Gastroesophageal sphincter (tissue), 4 donors: ENCODE measurements around the gene ARHGAP18. TPM values are rescaled to one million over a fixed set of nuclear protein-coding genes. Genes with fewer than 3 reads are reported as not detected.

Experiments
- ATAC-seq: fragments of 150-250 bp; one replicate; pipeline ENCODE4 v1.9.1; 2016; ENCODE audit warnings: mild to moderate bottlenecking, moderate library complexity
- H3K27ac ChIP-seq, 4 donors: fragments of 200-600 bp; sonication (generic) in 3 of 4; 1 replicate in 3 of 4; 2 replicates in 1 of 4; pipeline ENCODE4 v1.5.1; 2016 to 2019
- H3K27me3 ChIP-seq: fragments of 200-600 bp; sonication (generic); one replicate; pipeline ENCODE4 v1.5.1; 2019
- H3K36me3 ChIP-seq, 2 donors: fragments of 200-600 bp; sonication (generic); one replicate each; pipeline ENCODE4 v1.5.1; 2019; ENCODE audit warnings: control low read depth in 1 of 2
- H3K4me1 ChIP-seq, 3 donors: fragments of 200-600 bp; sonication (generic); 1 replicate in 2 of 3; 2 replicates in 1 of 3; pipeline ENCODE4 v1.5.1; 2016 to 2019; ENCODE audit warnings: control low read depth in 2 of 3
- H3K4me3 ChIP-seq, 2 donors: fragments of 200-600 bp; sonication (generic); one replicate each; pipeline ENCODE4 v1.5.1; 2019; ENCODE audit warnings: mild to moderate bottlenecking in 1 of 2, moderate library complexity in 1 of 2
- H3K9me3 ChIP-seq, 3 donors: fragments of 200-600 bp; sonication (generic); one replicate each; pipeline ENCODE4 v1.5.1; 2017 to 2019; ENCODE audit warnings: control low read depth in 2 of 3
- CTCF ChIP-seq, 4 experiments: fragments of 200-600 bp in 2 of 4; fragments of 450-650 bp in 2 of 4; sonication (generic) in 1 of 4; IDR thresholded peaks; one replicate each; pipeline ENCODE4 v1.5.1; 2017 to 2019; ENCODE audit warnings: antibody characterized with exemption in 4 of 4, mild to moderate bottlenecking in 2 of 4, moderate library complexity in 2 of 4
- EP300 ChIP-seq: sonication (generic); formaldehyde crosslinking; IDR thresholded peaks from one replicate; pipeline ENCODE4 v1.6.1; 2017; ENCODE audit warnings: antibody characterized with exemption, mild to moderate bottlenecking
- POLR2A ChIP-seq, 2 donors: fragments of 450-650 bp; IDR thresholded peaks; one replicate each; pipeline ENCODE4 v1.6.1; 2017; ENCODE audit warnings: antibody characterized with exemption in 2 of 2, mild to moderate bottlenecking in 2 of 2, moderate library complexity in 1 of 2
- POLR2AphosphoS5 ChIP-seq: sonication (generic); formaldehyde crosslinking; IDR thresholded peaks from one replicate; pipeline ENCODE4 v1.6.1; 2017; ENCODE audit warnings: antibody characterized with exemption
- WGBS, 2 donors: methylation state at CpG; one replicate each; pipeline ENCODE4 v1.1.5; 2018; ENCODE audit warnings: low coverage in 1 of 2; 5-methylcytosine and 5-hydroxymethylcytosine counted together
- total RNA-seq, 4 donors: library from RNA; depleted of rRNA; stranded (reverse); fragments of >200 nt; gene quantifications; one replicate each; pipeline ENCODE4 v1.1.0, GENCODE V29; 2016

Gene ARHGAP18
- total RNA-seq, 4 donors from 2014 or later, result 2.8 to 15.0 (median 9.4) TPM

- 82 to 95% methylated on average over 4 of the region's 4 CpGs for WGBS, 2 donors
- Histone ChIP-seq H3K27me3 (no peaks in the 10 kb centered on the region), H3K27ac (no peak overlapping the region), H3K4me3 (no peak overlapping the region), H3K4me1 (peaks cover 0 to 36% (median 7%) of the 10 kb centered on the region in 3 donors), H3K36me3 (no peaks in the 10 kb centered on the region), H3K9me3 (no peaks in the 10 kb centered on the region)
- no peak for TF ChIP-seq POLR2A (IDR thresholded peaks at IDR 0.05)
- TF ChIP-seq POLR2AphosphoS5, result no peak
- TF ChIP-seq CTCF (IDR thresholded peaks at IDR 0.05), result no peak
- no peak for TF ChIP-seq EP300
- no peak for ATAC-seq
Measured at GRCh38 chr6:129747588-129748112, 37.7 kb upstream of the ARHGAP18 start.

- no peaks in the 10 kb centered on the region for H3K27me3 ChIP-seq
- no peak for ATAC-seq
- 68 to 86% methylated on average over 5 to 6 of the region's 6 CpGs for WGBS, 2 donors
- no peak overlapping the region for H3K4me3 ChIP-seq
- H3K9me3 ChIP-seq, result no peaks in the 10 kb centered on the region
- H3K36me3 ChIP-seq, result no peaks in the 10 kb centered on the region
- no peak overlapping the region for H3K27ac ChIP-seq
- H3K4me1 ChIP-seq, result peaks cover 0 to 21% (median 7%) of the 10 kb centered on the region in 3 donors
- no peak for TF ChIP-seq POLR2AphosphoS5
- TF ChIP-seq POLR2A (IDR thresholded peaks at IDR 0.05), result no peak
- TF ChIP-seq EP300, result no peak
- TF ChIP-seq CTCF (IDR thresholded peaks at IDR 0.05), result no peak
Measured at GRCh38 chr6:129744880-129745237, 34.9 kb upstream of the ARHGAP18 start.

- 47 to 51% methylated on average over 4 of the region's 4 CpGs for WGBS, 2 donors
- H3K4me3 ChIP-seq, result no peak overlapping the region
- peaks cover 0 to 16% (median 6%) of the 10 kb centered on the region in 3 donors for H3K4me1 ChIP-seq
- ATAC-seq, result peak; percentile 41
- H3K9me3 ChIP-seq, result no peaks in the 10 kb centered on the region
- no peak overlapping the region for H3K27ac ChIP-seq
- H3K36me3 ChIP-seq, result no peaks in the 10 kb centered on the region
- H3K27me3 ChIP-seq, result no peaks in the 10 kb centered on the region
- TF ChIP-seq POLR2AphosphoS5 (no peak), POLR2A (IDR thresholded peaks at IDR 0.05) (no peak), EP300 (no peak), CTCF (IDR thresholded peaks at IDR 0.05) (no peak)
Measured at GRCh38 chr6:129744201-129744879, 34.4 kb upstream of the ARHGAP18 start.

DNA sequence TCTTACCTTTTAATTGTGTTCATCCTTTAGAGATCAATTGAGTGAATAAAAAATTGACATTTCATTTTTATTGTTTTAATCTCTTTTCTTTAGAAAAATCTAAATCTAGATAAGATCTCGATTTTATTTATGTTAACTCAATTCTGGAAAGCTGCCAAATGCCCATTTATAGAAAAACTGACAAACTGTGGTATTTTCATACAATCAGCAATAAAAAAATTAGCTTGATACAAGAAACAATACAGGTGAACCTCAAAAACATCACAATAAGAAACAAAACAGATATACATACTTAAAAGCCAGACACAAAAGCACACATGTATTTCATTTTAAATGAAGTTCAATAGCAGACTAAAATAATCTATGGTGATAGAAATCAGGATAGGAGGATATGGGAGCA, 30.0 kb upstream of the ARHGAP18 start:
- no peaks in the 10 kb centered on the region for H3K4me1 ChIP-seq
- 12 to 30% methylated on average over 1 of the region's 1 CpG for WGBS, 2 donors
- no peaks in the 10 kb centered on the region for H3K9me3 ChIP-seq
- no peaks in the 10 kb centered on the region for H3K27me3 ChIP-seq
- no peak overlapping the region for H3K27ac ChIP-seq
- H3K4me3 ChIP-seq, result no peak overlapping the region
- H3K36me3 ChIP-seq, result no peaks in the 10 kb centered on the region
- no peak for TF ChIP-seq CTCF (IDR thresholded peaks at IDR 0.05)
- no peak for TF ChIP-seq EP300
- TF ChIP-seq POLR2AphosphoS5, result no peak
- TF ChIP-seq POLR2A (IDR thresholded peaks at IDR 0.05), result no peak
- no peak for ATAC-seq

GRCh38 chr6:129736105-129736504, 26.1 kb upstream of the ARHGAP18 start:
- H3K36me3 ChIP-seq, result no peaks in the 10 kb centered on the region
- no peak overlapping the region for H3K4me3 ChIP-seq
- H3K4me1 ChIP-seq, result no peaks in the 10 kb centered on the region
- no peak overlapping the region for H3K27ac ChIP-seq
- no peak for TF ChIP-seq EP300
- no peak for TF ChIP-seq CTCF (IDR thresholded peaks at IDR 0.05)
- no peak for TF ChIP-seq POLR2AphosphoS5
- TF ChIP-seq POLR2A (IDR thresholded peaks at IDR 0.05), result no peak
- no peaks in the 10 kb centered on the region for H3K27me3 ChIP-seq
- no peak for ATAC-seq
- no peaks in the 10 kb centered on the region for H3K9me3 ChIP-seq
- WGBS, 2 donors, result 94 to 98% methylated on average over 1 to 2 of the region's 2 CpGs
